Stimulated activated memory B cell treated with anti-CD40 and anti-IgM and Interleukin-4, amounts not matched to agents 10 μg/mL and 1 μg/mL and 100 μg/mL, for 72 hours (primary cell): ENCODE results near the gene HS3ST3B1.

ENCODE experiments used
- ATAC-seq: fragments of 150-1000 bp; cut with Tn5 transposase; 2 replicates; pipeline ENCODE4 v1.10.0; 2021
- H3K27ac Mint-ChIP-seq: one replicate; pipeline ENCODE4 v1.8.0; 2022; ENCODE audit warnings: mild to moderate bottlenecking, mixed read lengths
- H3K27me3 Mint-ChIP-seq: one replicate; pipeline ENCODE4 v1.8.0; 2022; ENCODE audit warnings: mixed read lengths
- H3K36me3 Mint-ChIP-seq: one replicate; pipeline ENCODE4 v1.8.0; 2022; ENCODE audit warnings: mixed read lengths
- H3K4me1 Mint-ChIP-seq: one replicate; pipeline ENCODE4 v1.8.0; 2022; ENCODE audit warnings: mixed read lengths
- H3K4me3 Mint-ChIP-seq: one replicate; pipeline ENCODE4 v1.8.0; 2022; ENCODE audit warnings: mild to moderate bottlenecking, moderate library complexity, mixed read lengths
- H3K9me3 Mint-ChIP-seq: one replicate; pipeline ENCODE4 v1.8.0; 2022; ENCODE audit warnings: mixed read lengths

The HS3ST3B1 gene

GRCh38 chr17:14376666-14377065 lies 75.8 kb downstream of the HS3ST3B1 start:
- peaks cover 18% of the 10 kb centered on the region for H3K27me3 Mint-ChIP-seq
- H3K9me3 Mint-ChIP-seq, result no peaks in the 10 kb centered on the region
- no peak overlapping the region for H3K4me3 Mint-ChIP-seq
- ATAC-seq, result no peak
- H3K4me1 Mint-ChIP-seq, result no peaks in the 10 kb centered on the region
- H3K36me3 Mint-ChIP-seq, result no peaks in the 10 kb centered on the region
- no peak overlapping the region for H3K27ac Mint-ChIP-seq

- H3K27me3 Mint-ChIP-seq, result no peaks in the 10 kb centered on the region
- peaks cover 2% of the 10 kb centered on the region for H3K9me3 Mint-ChIP-seq
- H3K4me3 Mint-ChIP-seq, result no peak overlapping the region
- H3K4me1 Mint-ChIP-seq, result no peaks in the 10 kb centered on the region
- no peaks in the 10 kb centered on the region for H3K36me3 Mint-ChIP-seq
- ATAC-seq, result no peak
- no peak overlapping the region for H3K27ac Mint-ChIP-seq
Measured at GRCh38 chr17:14381606-14382005, 80.7 kb downstream of the HS3ST3B1 start.

GRCh38 chr17:14387036-14387435 lies 86.2 kb downstream of the HS3ST3B1 start:
- no peaks in the 10 kb centered on the region for H3K4me1 Mint-ChIP-seq
- H3K9me3 Mint-ChIP-seq, result peaks cover 14% of the 10 kb centered on the region
- H3K27ac Mint-ChIP-seq, result no peak overlapping the region
- no peak for ATAC-seq
- H3K36me3 Mint-ChIP-seq, result peaks cover 7% of the 10 kb centered on the region
- H3K27me3 Mint-ChIP-seq, result no peaks in the 10 kb centered on the region
- no peak overlapping the region for H3K4me3 Mint-ChIP-seq

- Mint-ChIP-seq H3K4me3 (no peak overlapping the region), H3K4me1 (no peaks in the 10 kb centered on the region), H3K36me3 (peaks cover 7% of the 10 kb centered on the region), H3K9me3 (peaks cover 15% of the 10 kb centered on the region), H3K27ac (no peak overlapping the region), H3K27me3 (no peaks in the 10 kb centered on the region)
- ATAC-seq, result no peak
Measured at GRCh38 chr17:14389681-14390080, 88.8 kb downstream of the HS3ST3B1 start.

- no peak for ATAC-seq
- H3K36me3 Mint-ChIP-seq, result peaks cover 7% of the 10 kb centered on the region
- no peak overlapping the region for H3K27ac Mint-ChIP-seq
- peaks cover 20% of the 10 kb centered on the region for H3K9me3 Mint-ChIP-seq
- H3K27me3 Mint-ChIP-seq, result no peaks in the 10 kb centered on the region
- no peak overlapping the region for H3K4me3 Mint-ChIP-seq
- no peaks in the 10 kb centered on the region for H3K4me1 Mint-ChIP-seq
Measured at GRCh38 chr17:14393723-14394122, 92.8 kb downstream of the HS3ST3B1 start.

- Mint-ChIP-seq H3K4me1 (no peaks in the 10 kb centered on the region), H3K4me3 (no peak overlapping the region), H3K9me3 (peaks cover 23% of the 10 kb centered on the region), H3K27ac (no peak overlapping the region), H3K36me3 (peaks cover 7% of the 10 kb centered on the region), H3K27me3 (peaks cover 8% of the 10 kb centered on the region)
- ATAC-seq, result no peak
Measured at GRCh38 chr17:14395255-14395654, 94.4 kb downstream of the HS3ST3B1 start.

- no peak overlapping the region for H3K27ac Mint-ChIP-seq
- H3K27me3 Mint-ChIP-seq, result peaks cover 12% of the 10 kb centered on the region
- H3K4me1 Mint-ChIP-seq, result no peaks in the 10 kb centered on the region
- H3K36me3 Mint-ChIP-seq, result peaks cover 3% of the 10 kb centered on the region
- no peak overlapping the region for H3K4me3 Mint-ChIP-seq
- no peak for ATAC-seq
- H3K9me3 Mint-ChIP-seq, result peaks cover 20% of the 10 kb centered on the region
Measured at GRCh38 chr17:14396547-14396946, 95.7 kb downstream of the HS3ST3B1 start.

- Mint-ChIP-seq H3K9me3 (peaks cover 17% of the 10 kb centered on the region), H3K27me3 (peaks cover 20% of the 10 kb centered on the region), H3K4me1 (peaks cover 7% of the 10 kb centered on the region), H3K27ac (no peak overlapping the region), H3K36me3 (peaks cover 7% of the 10 kb centered on the region), H3K4me3 (no peak overlapping the region)
- no peak for ATAC-seq
Measured at GRCh38 chr17:14398766-14399165, 97.9 kb downstream of the HS3ST3B1 start.
